ENCODE measurements around the gene BPIFA2. TPM values are rescaled to one million over a fixed set of nuclear protein-coding genes. Genes with fewer than 3 reads are reported as not detected.

Gene BPIFA2
- total and polyA plus RNA-seq, 2 of the 4 experiments (the other 2 are of a cell fraction), result not detected

DNA sequence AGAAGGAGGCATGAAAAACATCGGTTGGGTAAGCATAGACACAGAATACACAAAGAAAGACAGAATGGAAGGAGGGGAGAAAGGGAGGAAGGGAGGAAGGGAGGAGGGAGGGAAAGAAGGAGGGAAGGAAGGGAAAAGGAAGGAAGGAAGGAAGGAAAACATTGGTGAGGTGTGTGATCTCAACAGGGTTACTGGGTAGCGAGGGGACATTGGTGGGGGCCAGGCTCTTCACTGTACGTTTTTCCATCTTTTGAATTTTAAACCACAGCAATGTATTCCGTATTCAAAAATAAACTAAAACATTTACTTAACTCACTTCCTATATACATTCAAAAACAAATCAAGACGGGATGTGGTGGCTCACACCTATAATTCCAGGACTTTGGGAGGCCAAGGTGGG, 20.7 kb upstream of the BPIFA2 start:
- Histone ChIP-seq H3K4me1 (ENCODE audit: control insufficient read depth, insufficient read depth, low read length) (no peaks in the 10 kb centered on the region), H3K56ac (ENCODE audit: extremely low read depth, insufficient read depth, low read length) (no peak overlapping the region), H3K4me3 (ENCODE audit: insufficient read depth, low read depth, low read length) (no peak overlapping the region), H2BK15ac (ENCODE audit: low read depth, low read length) (no peak overlapping the region), H3K36me3 (ENCODE audit: control insufficient read depth, insufficient read depth, low read length) (no peaks in the 10 kb centered on the region), H3K23ac (ENCODE audit: low read depth, low read length) (no peak overlapping the region), H3K27me3 (ENCODE audit: control insufficient read depth, insufficient read depth, low read length) (no peaks in the 10 kb centered on the region), H2BK20ac (ENCODE audit: low read depth, low read length) (no peak overlapping the region), H4K20me1 (ENCODE audit: insufficient read depth, low read length) (no peaks in the 10 kb centered on the region), H2AK5ac (ENCODE audit: low read depth, low read length) (no peak overlapping the region), H3K18ac (ENCODE audit: low read depth, low read length) (no peak overlapping the region), H3K79me1 (ENCODE audit: low read depth in 1 of 2, low read length in 2 of 2) (no peaks in the 10 kb centered on the region), H3K14ac (replicated peaks; ENCODE audit: low read depth, low read length) (no peak overlapping the region), H3K27ac (ENCODE audit: insufficient read depth, low read length) (no peak overlapping the region), H2AFZ (replicated peaks; ENCODE audit: low read length, poor library complexity) (no peak overlapping the region), H3K4me2 (ENCODE audit: low read depth, low read length) (no peak overlapping the region), H2AK9ac (replicated peaks; ENCODE audit: low read depth, low read length, poor library complexity) (no peak overlapping the region), H4K91ac (ENCODE audit: insufficient read depth, low read depth, low read length) (no peak overlapping the region), H2BK5ac (ENCODE audit: low read depth, low read length, poor library complexity, severe bottlenecking) (no peak overlapping the region), H4K8ac (ENCODE audit: low read depth in 2 of 2, low read length in 2 of 2) (no peak overlapping the region), H2BK120ac (ENCODE audit: low read depth, low read length) (no peak overlapping the region), H3K9ac (ENCODE audit: low read depth, low read length) (no peak overlapping the region), H4K5ac (ENCODE audit: low read depth, low read length) (no peak overlapping the region), H3K9me3 (ENCODE audit: control insufficient read depth, insufficient read depth, low read length) (no peaks in the 10 kb centered on the region), H3K4ac (ENCODE audit: low read depth, low read length) (no peak overlapping the region), H3K9me1 (ENCODE audit: insufficient read depth, low read length) (no peaks in the 10 kb centered on the region)
- no peak for ATAC-seq (ENCODE audit: low read depth)
- 88% methylated on average over 1 of the region's 5 CpGs; no CpG with 5 or more reads in 1 of the 2 experiments for WGBS, 2 experiments (ENCODE audit: extremely low coverage in 2 of 2, insufficient read length in 1 of 2)
- intact Hi-C loops (cut with micrococcal nuclease), result no loop called here
- dilution Hi-C loops (cut with HindIII; ENCODE audit: low sequenced_read_pairs, unreplicated experiment), result no loop called here
- TF ChIP-seq ELK1 (IDR thresholded peaks at IDR 0.05; ENCODE audit: borderline replicate concordance, low read depth, low read length) (no peak), MXI1 (IDR thresholded peaks at IDR 0.05; ENCODE audit: borderline replicate concordance, low read depth, low read length) (no peak), CEBPB (IDR thresholded peaks at IDR 0.05; ENCODE audit: low read depth, low read length) (no peak), SMC3 (IDR thresholded peaks at IDR 0.05; ENCODE audit: low read depth, low read length) (no peak), CHD1 (IDR thresholded peaks at IDR 0.05; ENCODE audit: low read depth, low read length) (no peak)
- in situ Hi-C loops (cut with MboI; ENCODE audit: low sequenced_read_pairs), result no loop called here
- ChIA-PET CTCF (no interaction called here), POLR2A (ENCODE audit: unreplicated experiment) (no interaction called here)
- DNase-seq, result no peak
- BruUV-seq (replicated peaks), result no TSS peak

Data from IMR-90 (cell line).